H9 (cell line): ENCODE results near the gene ADAMTS17. TPM values are rescaled to one million over a fixed set of nuclear protein-coding genes. Genes with fewer than 3 reads are reported as not detected.

Experiments
- DNase-seq: peaks from one replicate; pipeline ENCODE4 v3.0.0-alpha.2; 2017
- H2AFZ ChIP-seq: one replicate; pipeline ENCODE4 v1.6.1; 2013; ENCODE audit warnings: mild to moderate bottlenecking, low read length, control low read depth, moderate library complexity
- H2AK5ac ChIP-seq: 2 replicates; pipeline ENCODE4 v1.6.1; 2013; ENCODE audit warnings: low read length, control low read depth, mixed read lengths; ENCODE audit not compliant: insufficient read length
- H2BK120ac ChIP-seq: one replicate; pipeline ENCODE4 v1.6.1; 2013; ENCODE audit warnings: low read depth, mild to moderate bottlenecking, low read length, control low read depth, inconsistent platforms; ENCODE audit not compliant: poor library complexity, severe bottlenecking
- H2BK12ac ChIP-seq: 2 replicates; pipeline ENCODE4 v1.6.1; 2013; ENCODE audit warnings: low read length, control low read depth, mixed read lengths, low read depth; ENCODE audit not compliant: insufficient read length
- H2BK15ac ChIP-seq: 2 replicates; pipeline ENCODE4 v1.6.1; 2013; ENCODE audit warnings: low read depth, low read length, control low read depth
- H2BK20ac ChIP-seq: one replicate; pipeline ENCODE4 v1.6.1; 2013; ENCODE audit warnings: low read depth, mild to moderate bottlenecking, low read length, control low read depth, inconsistent platforms; ENCODE audit not compliant: poor library complexity, severe bottlenecking
- H2BK5ac ChIP-seq: 2 replicates; pipeline ENCODE4 v1.6.1; 2013; ENCODE audit warnings: low read length, control low read depth, mixed read lengths; ENCODE audit not compliant: insufficient read length
- H3K14ac ChIP-seq: 2 replicates; pipeline ENCODE4 v1.6.1; 2013; ENCODE audit warnings: low read length, control low read depth; ENCODE audit not compliant: insufficient read depth
- H3K18ac ChIP-seq: 2 replicates; pipeline ENCODE4 v1.6.1; 2013; ENCODE audit warnings: low read depth, mild to moderate bottlenecking, mixed read lengths, low read length, control low read depth; ENCODE audit not compliant: insufficient read length
- H3K23ac ChIP-seq: 2 replicates; pipeline ENCODE4 v1.6.1; 2013; ENCODE audit warnings: low read length, control low read depth, mixed read lengths, low read depth; ENCODE audit not compliant: insufficient read length
- H3K23me2 ChIP-seq: 2 replicates; pipeline ENCODE4 v1.6.1; 2013; ENCODE audit warnings: low read depth, mild to moderate bottlenecking, mixed read lengths, low read length, control low read depth; ENCODE audit not compliant: insufficient read length, poor library complexity, severe bottlenecking
- H3K27ac ChIP-seq: 2 replicates; pipeline ENCODE4 v1.5.1; 2013; ENCODE audit warnings: low read length, control low read depth, mixed read lengths, low read depth; ENCODE audit not compliant: insufficient read length
- H3K27me3 ChIP-seq: 2 replicates; pipeline ENCODE4 v1.6.1; 2013; ENCODE audit warnings: low read length, control low read depth, inconsistent platforms; ENCODE audit not compliant: insufficient read depth
- H3K4ac ChIP-seq: 2 replicates; pipeline ENCODE4 v1.6.1; 2013; ENCODE audit warnings: low read depth, mild to moderate bottlenecking, control low read depth, inconsistent platforms, low read length, moderate library complexity
- H3K4me1 ChIP-seq: 2 replicates; pipeline ENCODE4 v1.6.1; 2013; ENCODE audit warnings: low read length, control low read depth, inconsistent platforms; ENCODE audit not compliant: insufficient read depth
- H3K4me2 ChIP-seq: 2 replicates; pipeline ENCODE4 v1.6.1; 2013; ENCODE audit warnings: low read length, control low read depth, mixed read lengths; ENCODE audit not compliant: insufficient read length, insufficient read depth
- H3K56ac ChIP-seq: 2 replicates; pipeline ENCODE4 v1.6.1; 2013; ENCODE audit warnings: low read depth, mild to moderate bottlenecking, mixed read lengths, low read length, control low read depth; ENCODE audit not compliant: insufficient read length
- H3K79me1 ChIP-seq: 2 replicates; pipeline ENCODE4 v1.6.1; 2013; ENCODE audit warnings: low read depth, mild to moderate bottlenecking, moderate library complexity, low read length, control low read depth, inconsistent platforms; ENCODE audit not compliant: insufficient read depth, poor library complexity, severe bottlenecking
- H3K79me2 ChIP-seq: 2 replicates; pipeline ENCODE4 v1.6.1; 2013; ENCODE audit warnings: low read length, control low read depth, inconsistent platforms; ENCODE audit not compliant: insufficient read depth
- H3K9ac ChIP-seq: 2 replicates; pipeline ENCODE4 v1.6.1; 2013; ENCODE audit warnings: low read length, control low read depth, mixed read lengths; ENCODE audit not compliant: insufficient read length; ENCODE audit errors: extremely low read depth
- H3K9me3 ChIP-seq: one replicate; pipeline ENCODE4 v1.6.1; 2013; ENCODE audit warnings: low read depth, low read length, inconsistent platforms; ENCODE audit not compliant: control insufficient read depth
- H3T11ph ChIP-seq: one replicate; pipeline ENCODE4 v1.6.1; 2013; ENCODE audit warnings: mild to moderate bottlenecking, low read length, control low read depth, inconsistent platforms
- H4K20me1 ChIP-seq: one replicate; pipeline ENCODE4 v1.6.1; 2013; ENCODE audit not compliant: control insufficient read depth, insufficient read length, insufficient read depth
- H4K5ac ChIP-seq: 2 replicates; pipeline ENCODE4 v1.6.1; 2013; ENCODE audit warnings: low read depth, mild to moderate bottlenecking, mixed read lengths, low read length, control low read depth; ENCODE audit not compliant: insufficient read length
- H4K8ac ChIP-seq: replicated peaks from 2 replicates; pipeline ENCODE4 v1.6.1; 2013; ENCODE audit warnings: low read length, control low read depth, mixed read lengths, low read depth; ENCODE audit not compliant: insufficient read length
- H4K91ac ChIP-seq: 2 replicates; pipeline ENCODE4 v1.6.1; 2013; ENCODE audit warnings: low read depth, mild to moderate bottlenecking, moderate library complexity, mixed read lengths, low read length, control low read depth; ENCODE audit not compliant: insufficient read length
- H3K27ac Mint-ChIP-seq, 3 experiments: 2 replicates in 2 of 3; 3 replicates in 1 of 3; pipeline ENCODE4 v1.8.0; 2020 to 2021; ENCODE audit warnings: mixed read lengths in 3 of 3, mild to moderate bottlenecking in 1 of 3, moderate library complexity in 1 of 3
- H3K27me3 Mint-ChIP-seq: 2 replicates; pipeline ENCODE4 v1.8.0; 2021; ENCODE audit warnings: low read depth, mild to moderate bottlenecking, moderate library complexity, mixed read lengths
- H3K36me3 Mint-ChIP-seq, 3 experiments: 2 replicates in 2 of 3; 3 replicates in 1 of 3; pipeline ENCODE4 v1.8.0; 2020 to 2021; ENCODE audit warnings: low read depth in 3 of 3, mixed read lengths in 3 of 3; ENCODE audit not compliant: insufficient read depth in 1 of 3
- H3K4me1 Mint-ChIP-seq, 2 experiments: 2 replicates each; pipeline ENCODE4 v1.8.0; 2020; ENCODE audit warnings: mixed read lengths in 2 of 2
- H3K4me3 Mint-ChIP-seq, 2 experiments: 2 replicates in 1 of 2; 3 replicates in 1 of 2; pipeline ENCODE4 v1.8.0; 2020 to 2021; ENCODE audit warnings: mild to moderate bottlenecking in 2 of 2, mixed read lengths in 2 of 2, moderate library complexity in 1 of 2
- H3K9me3 Mint-ChIP-seq, 2 experiments: 2 replicates in 1 of 2; 3 replicates in 1 of 2; pipeline ENCODE4 v1.8.0; 2020; ENCODE audit warnings: mild to moderate bottlenecking in 2 of 2, mixed read lengths in 2 of 2, moderate library complexity in 1 of 2
- WGBS: extraction: QIAGEN DNeasy Blood & Tissue Kit; methylation state at CpG from one replicate; pipeline ENCODE4 v1.1.7; 2013; ENCODE audit warnings: missing lambda C conversion rate, low lambda C conversion rate, mixed read lengths; ENCODE audit not compliant: insufficient read length; ENCODE audit errors: extremely low coverage; 5-methylcytosine and 5-hydroxymethylcytosine counted together
- total RNA-seq: library from RNA; stranded (reverse); gene quantifications from 2 replicates; pipeline ENCODE4 v1.2.1, GENCODE V29; 2021
- TF ChIP-seq, protein P1 (sequence below): fragments of 200-600 bp; sonication (generic); conservative IDR thresholded peaks from 3 replicates; pipeline ENCODE4 v1.8.0; 2021; ENCODE audit warnings: antibody characterized with exemption, mild to moderate bottlenecking

Gene ADAMTS17
- total RNA-seq, 1 experiment from 2014 or later: 2.9 TPM

DNA sequence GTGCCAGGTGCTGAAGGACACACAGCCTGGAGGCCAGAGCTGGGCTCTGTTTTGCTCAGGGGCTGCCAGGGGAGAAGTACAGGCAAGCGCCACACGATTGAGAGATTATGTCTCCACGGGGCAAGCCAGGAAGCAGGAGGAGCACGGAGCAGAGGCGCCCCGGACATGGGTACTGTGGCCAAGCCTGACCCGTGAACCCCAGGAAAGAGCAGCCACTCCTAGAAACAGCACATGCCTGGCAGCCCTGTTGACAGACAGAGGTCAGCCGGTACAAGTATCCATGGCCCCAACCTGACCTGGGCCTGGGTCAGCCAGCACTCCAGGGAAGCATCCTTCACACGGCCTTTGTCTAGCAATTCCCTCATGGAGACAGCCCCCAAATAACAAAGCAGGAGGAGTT, 89.4 kb downstream of the ADAMTS17 start:
- Histone ChIP-seq H4K8ac (no peak overlapping the region), H3K9me3 (no peaks in the 10 kb centered on the region), H4K91ac (no peak overlapping the region), H2BK15ac (no peak overlapping the region), H3K23me2 (no peaks in the 10 kb centered on the region), H3K79me1 (no peaks in the 10 kb centered on the region), H2BK120ac (no peak overlapping the region), H3K14ac (no peak overlapping the region), H3K4me2 (no peak overlapping the region), H3K79me2 (no peaks in the 10 kb centered on the region), H3K27ac (no peak overlapping the region), H4K5ac (no peak overlapping the region), H3K18ac (no peak overlapping the region), H3K4ac (no peak overlapping the region), H3K9ac (no peak overlapping the region), H2BK5ac (no peak overlapping the region), H2BK12ac (no peak overlapping the region), H3K4me1 (no peaks in the 10 kb centered on the region), H2AK5ac (no peak overlapping the region), H3T11ph (no peak overlapping the region), H3K23ac (no peak overlapping the region), H3K27me3 (no peaks in the 10 kb centered on the region), H2BK20ac (no peak overlapping the region), H2AFZ (no peak overlapping the region), H4K20me1 (no peaks in the 10 kb centered on the region), H3K56ac (no peak overlapping the region)
- WGBS: no CpG with 5 or more reads among the region's 9 CpGs
- Mint-ChIP-seq H3K4me1 (no peaks in the 10 kb centered on the region; a peak in 2 of 4 replicates), H3K27ac (no peak overlapping the region), H3K9me3 (peaks cover 0 to 4% of the 10 kb centered on the region in 2 experiments; a peak in 1 of 5 replicates), H3K27me3 (no peaks in the 10 kb centered on the region; the same call in 1 of the 2 replicates), H3K4me3 (no peak overlapping the region), H3K36me3 (peaks cover 0 to 7% (median 0%) of the 10 kb centered on the region in 3 experiments; a peak in 3 of 7 replicates)
- TF ChIP-seq, protein P1, sequence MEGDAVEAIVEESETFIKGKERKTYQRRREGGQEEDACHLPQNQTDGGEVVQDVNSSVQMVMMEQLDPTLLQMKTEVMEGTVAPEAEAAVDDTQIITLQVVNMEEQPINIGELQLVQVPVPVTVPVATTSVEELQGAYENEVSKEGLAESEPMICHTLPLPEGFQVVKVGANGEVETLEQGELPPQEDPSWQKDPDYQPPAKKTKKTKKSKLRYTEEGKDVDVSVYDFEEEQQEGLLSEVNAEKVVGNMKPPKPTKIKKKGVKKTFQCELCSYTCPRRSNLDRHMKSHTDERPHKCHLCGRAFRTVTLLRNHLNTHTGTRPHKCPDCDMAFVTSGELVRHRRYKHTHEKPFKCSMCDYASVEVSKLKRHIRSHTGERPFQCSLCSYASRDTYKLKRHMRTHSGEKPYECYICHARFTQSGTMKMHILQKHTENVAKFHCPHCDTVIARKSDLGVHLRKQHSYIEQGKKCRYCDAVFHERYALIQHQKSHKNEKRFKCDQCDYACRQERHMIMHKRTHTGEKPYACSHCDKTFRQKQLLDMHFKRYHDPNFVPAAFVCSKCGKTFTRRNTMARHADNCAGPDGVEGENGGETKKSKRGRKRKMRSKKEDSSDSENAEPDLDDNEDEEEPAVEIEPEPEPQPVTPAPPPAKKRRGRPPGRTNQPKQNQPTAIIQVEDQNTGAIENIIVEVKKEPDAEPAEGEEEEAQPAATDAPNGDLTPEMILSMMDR: no peak
- no peak for DNase-seq
